HL-60/S4 treated with retinoic acid at 250 ng/mL for 4 days and 3 days (cell line): Measurements from ENCODE around the gene CHST11.
"Not testable (repeated sequence)": the region's sequence is repeated elsewhere in the genome, so short reads cannot be mapped to it uniquely, and the experiment has no call there.

Experiments used
- in situ Hi-C: fragments of 300-500 bp; cut with MboI; formaldehyde crosslinking; loops from 2 replicates; pipeline ENCODE4 v1.7.0; 2022; ENCODE audit warnings: low sequenced_read_pairs

The CHST11 gene

GRCh38 chr12:104729610-104730446, 273.1 kb downstream of the CHST11 start:
- in situ Hi-C loops = no loop called here

GRCh38 chr12:104730763-104731162, 274.0 kb downstream of the CHST11 start:
- in situ Hi-C loops = no loop called here

- in situ Hi-C loops = no loop called here
These were observed 277.0 kb downstream of the CHST11 start for GRCh38 chr12:104733717-104734175.

GRCh38 chr12:104734541-104735095, 277.9 kb downstream of the CHST11 start:
- in situ Hi-C loops = no loop called here

- in situ Hi-C loops = no loop called here
These were observed 279.1 kb downstream of the CHST11 start for GRCh38 chr12:104735801-104736200.

GRCh38 chr12:104736307-104736706, 279.6 kb downstream of the CHST11 start:
- in situ Hi-C loops = no loop called here

- in situ Hi-C loops = no loop called here
These were observed 280.4 kb downstream of the CHST11 start for GRCh38 chr12:104737113-104737512.

- in situ Hi-C loops = no loop called here
These were observed 281.1 kb downstream of the CHST11 start for GRCh38 chr12:104737791-104738301.

- in situ Hi-C loops = no loop called here
These were observed 281.6 kb downstream of the CHST11 start for GRCh38 chr12:104738331-104738730.

- in situ Hi-C loops = no loop called here
These were observed 282.3 kb downstream of the CHST11 start for GRCh38 chr12:104738776-104739642.

GRCh38 chr12:104740668-104741067, 283.9 kb downstream of the CHST11 start:
- in situ Hi-C loops = no loop called here

- in situ Hi-C loops = no loop called here
These were observed 284.3 kb downstream of the CHST11 start for GRCh38 chr12:104741077-104741476.

- in situ Hi-C loops = no loop called here
These were observed 285.0 kb downstream of the CHST11 start for GRCh38 chr12:104741497-104742367.

GRCh38 chr12:104742551-104743201, 285.9 kb downstream of the CHST11 start:
- in situ Hi-C loops = no loop called here

GRCh38 chr12:104743202-104743580, 286.4 kb downstream of the CHST11 start:
- in situ Hi-C loops = no loop called here

GRCh38 chr12:104743753-104744548, 287.2 kb downstream of the CHST11 start:
- in situ Hi-C loops = not testable (repeated sequence)

- in situ Hi-C loops = no loop called here
These were observed 289.8 kb downstream of the CHST11 start for GRCh38 chr12:104746467-104747088.

- in situ Hi-C loops = no loop called here
These were observed 290.6 kb downstream of the CHST11 start for GRCh38 chr12:104747330-104747729.

GRCh38 chr12:104747955-104748354, 291.2 kb downstream of the CHST11 start:
- in situ Hi-C loops = no loop called here
